NT2/D1 (cell line): ENCODE measurements around the gene DECR2.

Experiments used
- SUZ12 ChIP-seq: IDR thresholded peaks from 2 replicates; pipeline ENCODE4 v1.6.1; 2011; ENCODE audit not compliant: insufficient read length, insufficient read depth; ENCODE audit errors: extremely low read depth
- YY1 ChIP-seq: IDR thresholded peaks from 2 replicates; pipeline ENCODE4 v1.6.1; 2011; ENCODE audit not compliant: insufficient read length, insufficient read depth
- ZNF274 ChIP-seq: IDR thresholded peaks from 2 replicates; pipeline ENCODE4 v1.6.1; 2011; ENCODE audit warnings: mild to moderate bottlenecking, low read depth, low read length

- TF ChIP-seq YY1 = no peak
- TF ChIP-seq SUZ12 = no peak
- no peak for TF ChIP-seq ZNF274
Observed at GRCh38 chr16:404971-405486, 3.3 kb downstream of the DECR2 start.
